HepG2 (cell line): ENCODE results near the gene GAS2L2. TPM values are rescaled to one million over a fixed set of nuclear protein-coding genes. Genes with fewer than 3 reads are reported as not detected.

ENCODE experiments used
- ATAC-seq: fragments of 200-7000 bp; cut with Tn5 transposase; 3 replicates; pipeline ENCODE4 v1.9.1; 2020; ENCODE audit warnings: mild to moderate bottlenecking, moderate library complexity
- BruUV-seq: library from RNA; stranded (reverse); fragments of 400-500 nt; replicated peaks from 2 replicates; lab custom pipeline; 2021; lab: Mats Ljungman, UMichigan
- CTCF ChIA-PET: fragments of 300-600 bp; formaldehyde crosslinking; extraction: SDS; loops from one replicate; lab custom pipeline; 2021; ENCODE audit warnings: low total read pairs, inconsistent platforms, low intra/inter-chr PET ratio; lab: Yijun Ruan, JAX
- POLR2A ChIA-PET: fragments of 350-600 bp; sonication (Branson Sonifier 250); formaldehyde crosslinking; loops from one replicate; lab custom pipeline; 2020; ENCODE audit warnings: antibody characterized with exemption, inconsistent platforms; lab: Yijun Ruan, JAX
- DNase-seq: peaks from one replicate; pipeline ENCODE4 v3.0.0-alpha.2; 2015; ENCODE audit warnings: low spot score
- FAIRE-seq: peaks from 3 replicates; lab custom pipeline; 2011; peaks lifted over from hg19 to GRCh38; lab: Jason Lieb, UNC
- H2AFZ ChIP-seq: one replicate; pipeline ENCODE4 v1.6.1; 2011; ENCODE audit warnings: low read length, inconsistent platforms
- H3K27ac ChIP-seq: fragments of 300-600 bp; 3 replicates; pipeline ENCODE4 v1.8.0; 2011; ENCODE audit warnings: mixed run types, mild to moderate bottlenecking, mixed read lengths, low read length, inconsistent platforms; ENCODE audit not compliant: insufficient read depth; ENCODE audit errors: extremely low read length
- H3K27me3 ChIP-seq, 2 experiments: fragments of 200-600 bp in 1 of 2; 2 replicates in 1 of 2; 3 replicates in 1 of 2; pipeline versions ENCODE4 v1.6.0 to v1.8.0; 2011; ENCODE audit warnings: low read length in 2 of 2, mild to moderate bottlenecking in 2 of 2, moderate library complexity in 2 of 2, inconsistent platforms in 1 of 2; ENCODE audit not compliant: insufficient read depth in 2 of 2, control insufficient read depth in 1 of 2
- H3K36me3 ChIP-seq, 2 experiments: fragments of 200-600 bp in 1 of 2; replicated peaks in 1 of 2; 2 replicates in 1 of 2; 3 replicates in 1 of 2; pipeline versions ENCODE4 v1.5.1 to v1.8.0; 2011; ENCODE audit warnings: low read length in 2 of 2, inconsistent platforms in 1 of 2; ENCODE audit not compliant: insufficient read depth in 2 of 2, control insufficient read depth in 1 of 2
- H3K4me1 ChIP-seq: 2 replicates; pipeline ENCODE4 v1.5.1; 2012; ENCODE audit warnings: low read length, inconsistent platforms; ENCODE audit not compliant: insufficient read depth
- H3K4me2 ChIP-seq: 2 replicates; pipeline ENCODE4 v1.6.0; 2011; ENCODE audit warnings: low read depth, low read length, inconsistent platforms
- H3K4me3 ChIP-seq, 3 experiments: fragments of 200-600 bp in 1 of 3; sonication (generic), shearing (Covaris generic) in 1 of 3; replicated peaks in 1 of 3; 2 replicates each; pipeline ENCODE4 v1.5.1; 2011 to 2016; ENCODE audit warnings: low read length in 3 of 3, inconsistent platforms in 2 of 3, low read depth in 2 of 3, mild to moderate bottlenecking in 2 of 3, control low read depth in 1 of 3, mixed read lengths in 1 of 3; ENCODE audit not compliant: insufficient read depth in 1 of 3
- H3K79me2 ChIP-seq: one replicate; pipeline ENCODE4 v1.6.1; 2011; ENCODE audit warnings: low read length, inconsistent platforms; ENCODE audit not compliant: insufficient read depth
- H3K9ac ChIP-seq: 2 replicates; pipeline ENCODE4 v1.6.0; 2011; ENCODE audit warnings: mild to moderate bottlenecking, low read depth, low read length, inconsistent platforms; ENCODE audit not compliant: insufficient read depth
- H3K9me3 ChIP-seq: 2 replicates; pipeline ENCODE4 v1.5.1; 2012; ENCODE audit warnings: mild to moderate bottlenecking, low read length
- H4K20me1 ChIP-seq: 2 replicates; pipeline ENCODE4 v1.6.0; 2011; ENCODE audit warnings: inconsistent platforms, mild to moderate bottlenecking, low read length, moderate library complexity; ENCODE audit not compliant: insufficient read depth
- CSRNP1 ChIP-seq: sonication (generic); formaldehyde crosslinking; IDR thresholded peaks from 2 replicates; pipeline ENCODE4 v1.8.1; 2023; ENCODE audit warnings: mild to moderate bottlenecking, missing genetic modification reagents
- IRF9 ChIP-seq: sonication (generic); formaldehyde crosslinking; IDR thresholded peaks from 2 replicates; pipeline ENCODE4 v1.8.0; 2022; ENCODE audit warnings: missing genetic modification reagents, mild to moderate bottlenecking, borderline replicate concordance
- MIER2 ChIP-seq: IDR thresholded peaks from 2 replicates; pipeline ENCODE4 v1.6.1; 2016; ENCODE audit warnings: missing biosample characterization, missing genetic modification reagents
- PBX3 ChIP-seq: sonication (generic); formaldehyde crosslinking; IDR thresholded peaks from 2 replicates; pipeline ENCODE4 v1.8.1; 2023; ENCODE audit warnings: missing genetic modification reagents, inconsistent platforms, borderline replicate concordance
- ZBTB43 ChIP-seq: sonication (generic); formaldehyde crosslinking; conservative IDR thresholded peaks from 2 replicates; pipeline ENCODE4 v1.4.0; 2020; ENCODE audit warnings: missing genetic modification reagents
- ZNF3 ChIP-seq: IDR thresholded peaks from 2 replicates; pipeline ENCODE4 v1.7.0; 2017; ENCODE audit warnings: inconsistent platforms
- ZNF607 ChIP-seq: sonication (generic); formaldehyde crosslinking; IDR thresholded peaks from 2 replicates; pipeline ENCODE4 v1.5.1; 2020; ENCODE audit warnings: missing genetic modification reagents, mild to moderate bottlenecking, borderline replicate concordance
- ZNF713 ChIP-seq: sonication (generic); formaldehyde crosslinking; IDR thresholded peaks from 2 replicates; pipeline ENCODE4 v1.4.0; 2020; ENCODE audit warnings: mild to moderate bottlenecking, missing genetic modification reagents
- ZNF777 ChIP-seq: sonication (generic); formaldehyde crosslinking; IDR thresholded peaks from 2 replicates; pipeline ENCODE4 v1.4.0; 2020; ENCODE audit warnings: missing genetic modification reagents
- WGBS: methylation state at CpG from one replicate; pipeline ENCODE4 v1.1.6; 2017; ENCODE audit warnings: low lambda C conversion rate; 5-methylcytosine and 5-hydroxymethylcytosine counted together
- in situ Hi-C: cut with HindIII; loops from 2 replicates; pipeline ENCODE4 v1.10.0; 2017; ENCODE audit warnings: low pct_unique_long_range_greater_than_20kb; ENCODE audit not compliant: extremely low pct_ligation_motif_present
- intact Hi-C: fragments of 100-400 bp; cut with micrococcal nuclease; formaldehyde crosslinking; loops from one replicate; pipeline ENCODE4 v1.10.0; 2022; ENCODE audit not compliant: unreplicated experiment
- polyA plus RNA-seq, 8 experiments: library from polyadenylated mRNA; depleted of rRNA in 3 of 8; stranded (reverse) in 7 of 8; unstranded in 1 of 8; fragments of >200 nt; fragmentation: Illumina TruSeq in 4 of 8; extraction: Trizol in 4 of 8; gene quantifications; 2 replicates each; pipeline versions ENCODE4 v1.2.1 to v1.2.3, GENCODE V29; 2011 to 2016; ENCODE audit warnings: low read depth in 4 of 8, missing spikeins in 1 of 8, mixed read lengths in 1 of 8; ENCODE audit not compliant: insufficient read depth in 1 of 8
- total RNA-seq, 5 experiments: library from RNA; depleted of rRNA; stranded (reverse); fragments of >200 nt; fragmentation: Illumina TruSeq; extraction: Trizol; gene quantifications; 2 replicates each; pipeline ENCODE4 v1.2.3, GENCODE V29; 2016; ENCODE audit warnings: low read depth in 1 of 5
- TF ChIP-seq, protein P1 (sequence below): sonication (generic); formaldehyde crosslinking; IDR thresholded peaks from 2 replicates; pipeline ENCODE4 v1.5.0; 2020; ENCODE audit warnings: missing genetic modification reagents, mild to moderate bottlenecking, borderline replicate concordance

GAS2L2 gene
- total and polyA plus RNA-seq, 2 of the 13 experiments (the other 11 are each of a cell fraction or from before 2014, with no cell fraction given) = not detected

DNA sequence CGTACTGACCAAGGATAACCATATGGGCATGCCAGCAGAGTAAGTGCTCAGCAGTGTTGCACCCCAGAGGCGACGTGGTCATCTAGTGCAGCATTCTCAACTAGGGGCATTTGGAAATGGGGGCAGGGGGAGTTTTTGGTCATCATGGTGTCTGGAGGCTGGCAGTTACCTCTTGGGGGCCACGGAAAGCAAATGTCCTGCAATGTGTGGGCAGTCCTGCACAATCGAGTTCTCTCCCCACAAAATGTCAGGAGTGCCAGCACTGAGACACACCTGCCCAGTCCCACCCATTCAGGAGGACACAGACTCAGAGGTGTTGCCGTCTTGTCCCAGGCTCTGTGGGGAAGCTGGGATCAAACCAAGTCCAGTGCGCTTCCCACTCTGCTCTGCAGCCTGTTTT lies 18.6 kb downstream of the GAS2L2 start:
- no TSS peak for BruUV-seq
- Histone ChIP-seq H3K4me1 (peaks cover 24% of the 10 kb centered on the region), H3K27ac (no peak overlapping the region), H3K36me3 (no peaks in the 10 kb centered on the region), H3K9me3 (no peaks in the 10 kb centered on the region), H3K9ac (no peak overlapping the region), H2AFZ (no peak overlapping the region), H3K4me3 (no peak overlapping the region), H3K79me2 (peaks cover 2% of the 10 kb centered on the region), H3K4me2 (no peak overlapping the region), H4K20me1 (no peaks in the 10 kb centered on the region), H3K27me3 (no peaks in the 10 kb centered on the region)
- intact Hi-C loops (no loop called here), in situ Hi-C loops (loop anchor here (25.0 kb wide), 1 partner anchor 422 kb away; no protein-coding TSS in a partner anchor)
- FAIRE-seq = no peak
- no peak for TF ChIP-seq ZNF777 (CRISPR knock-in tag)
- no peak for TF ChIP-seq CSRNP1
- TF ChIP-seq ZBTB43 (CRISPR knock-in tag) = no peak
- TF ChIP-seq, protein P1, sequence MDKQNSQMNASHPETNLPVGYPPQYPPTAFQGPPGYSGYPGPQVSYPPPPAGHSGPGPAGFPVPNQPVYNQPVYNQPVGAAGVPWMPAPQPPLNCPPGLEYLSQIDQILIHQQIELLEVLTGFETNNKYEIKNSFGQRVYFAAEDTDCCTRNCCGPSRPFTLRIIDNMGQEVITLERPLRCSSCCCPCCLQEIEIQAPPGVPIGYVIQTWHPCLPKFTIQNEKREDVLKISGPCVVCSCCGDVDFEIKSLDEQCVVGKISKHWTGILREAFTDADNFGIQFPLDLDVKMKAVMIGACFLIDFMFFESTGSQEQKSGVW (CRISPR knock-in tag) = no peak
- no peak for TF ChIP-seq ZNF3 (CRISPR knock-in tag)
- TF ChIP-seq IRF9 (CRISPR knock-in tag) = no peak
- no peak for TF ChIP-seq ZNF713 (CRISPR knock-in tag)
- TF ChIP-seq ZNF607 (CRISPR knock-in tag) = no peak
- TF ChIP-seq PBX3 (CRISPR knock-in tag) = no peak
- TF ChIP-seq MIER2 (CRISPR knock-in tag) = no peak
- no peak for DNase-seq
- no peak for ATAC-seq
- CTCF ChIA-PET = no interaction called here
- 82% methylated on average over 7 of the region's 7 CpGs for WGBS
- POLR2A ChIA-PET = no interaction called here
